IMR-90 (cell line): Measurements from ENCODE around the gene GPR62. TPM values are rescaled to one million over a fixed set of nuclear protein-coding genes. Genes with fewer than 3 reads are reported as not detected.

Experiments
- ATAC-seq: fragments of 200-7000 bp; cut with Tn5 transposase; 2 replicates; pipeline ENCODE4 v1.9.1; 2020; ENCODE audit warnings: low read depth, mild to moderate bottlenecking, moderate library complexity
- BruUV-seq: library from RNA; stranded (reverse); fragments of 400-500 nt; replicated peaks from 2 replicates; lab custom pipeline; 2021; lab: Mats Ljungman, UMichigan
- CTCF ChIA-PET: fragments of 300-600 bp; formaldehyde crosslinking; extraction: SDS; loops from one replicate; lab custom pipeline; 2021; ENCODE audit warnings: antibody characterized with exemption; lab: Yijun Ruan, JAX
- POLR2A ChIA-PET: fragments of 300-600 bp; sonication (Branson Sonifier 250); formaldehyde crosslinking; loops from one replicate; lab custom pipeline; 2022; ENCODE audit warnings: antibody characterized with exemption; ENCODE audit not compliant: unreplicated experiment; lab: Charles Lee
- DNase-seq: peaks from one replicate; pipeline ENCODE4 v3.0.0; 2013
- H2AFZ ChIP-seq: replicated peaks from 2 replicates; pipeline ENCODE3; 2013; ENCODE audit warnings: low read length, mild to moderate bottlenecking; ENCODE audit not compliant: poor library complexity
- H2AK5ac ChIP-seq: 2 replicates; pipeline ENCODE4 v1.6.1; 2013; ENCODE audit warnings: low read depth, low read length, inconsistent platforms
- H2AK9ac ChIP-seq: replicated peaks from 2 replicates; pipeline ENCODE3; 2013; ENCODE audit warnings: mild to moderate bottlenecking, low read depth, low read length, moderate library complexity; ENCODE audit not compliant: poor library complexity
- H2BK120ac ChIP-seq: 2 replicates; pipeline ENCODE4 v1.6.1; 2013; ENCODE audit warnings: low read depth, low read length, inconsistent platforms
- H2BK15ac ChIP-seq: 3 replicates; pipeline ENCODE4 v1.6.1; 2013; ENCODE audit warnings: low read depth, low read length, inconsistent platforms
- H2BK20ac ChIP-seq: 2 replicates; pipeline ENCODE4 v1.6.1; 2013; ENCODE audit warnings: low read depth, mild to moderate bottlenecking, inconsistent platforms, low read length, moderate library complexity
- H2BK5ac ChIP-seq: 2 replicates; pipeline ENCODE4 v1.6.1; 2013; ENCODE audit warnings: mild to moderate bottlenecking, low read depth, low read length, inconsistent platforms; ENCODE audit not compliant: poor library complexity, severe bottlenecking
- H3K14ac ChIP-seq: replicated peaks from 2 replicates; pipeline ENCODE4 v1.6.1; 2013; ENCODE audit warnings: low read depth, low read length, inconsistent platforms
- H3K18ac ChIP-seq: 2 replicates; pipeline ENCODE4 v1.6.1; 2013; ENCODE audit warnings: low read depth, low read length, control low read depth
- H3K23ac ChIP-seq: 2 replicates; pipeline ENCODE4 v1.6.1; 2013; ENCODE audit warnings: low read depth, low read length, inconsistent platforms
- H3K27ac ChIP-seq: 2 replicates; pipeline ENCODE4 v1.5.1; 2013; ENCODE audit warnings: mild to moderate bottlenecking, control low read depth, low read length; ENCODE audit not compliant: insufficient read depth
- H3K27me3 ChIP-seq: 2 replicates; pipeline ENCODE4 v1.6.1; 2013; ENCODE audit warnings: low read length; ENCODE audit not compliant: control insufficient read depth, insufficient read depth
- H3K36me3 ChIP-seq: 2 replicates; pipeline ENCODE4 v1.6.1; 2013; ENCODE audit warnings: low read length, mixed read lengths; ENCODE audit not compliant: control insufficient read depth, insufficient read depth
- H3K4ac ChIP-seq: 2 replicates; pipeline ENCODE4 v1.6.1; 2013; ENCODE audit warnings: low read depth, low read length, inconsistent platforms
- H3K4me1 ChIP-seq: 2 replicates; pipeline ENCODE4 v1.6.1; 2013; ENCODE audit warnings: low read length, mixed read lengths; ENCODE audit not compliant: control insufficient read depth, insufficient read depth
- H3K4me2 ChIP-seq: 2 replicates; pipeline ENCODE4 v1.6.1; 2013; ENCODE audit warnings: low read depth, mild to moderate bottlenecking, control low read depth, low read length, moderate library complexity
- H3K4me3 ChIP-seq: 2 replicates; pipeline ENCODE4 v1.5.1; 2013; ENCODE audit warnings: low read depth, mild to moderate bottlenecking, control low read depth, low read length, moderate library complexity; ENCODE audit not compliant: insufficient read depth
- H3K56ac ChIP-seq: 2 replicates; pipeline ENCODE4 v1.6.1; 2013; ENCODE audit warnings: low read length, inconsistent platforms; ENCODE audit not compliant: insufficient read depth; ENCODE audit errors: extremely low read depth
- H3K79me1 ChIP-seq, 2 experiments: 2 replicates each; pipeline ENCODE4 v1.6.1; 2013; ENCODE audit warnings: low read length in 2 of 2, inconsistent platforms in 1 of 2, low read depth in 1 of 2
- H3K9ac ChIP-seq: 2 replicates; pipeline ENCODE4 v1.6.1; 2013; ENCODE audit warnings: low read depth, low read length, control low read depth
- H3K9me1 ChIP-seq: 2 replicates; pipeline ENCODE4 v1.6.1; 2013; ENCODE audit warnings: low read length, inconsistent platforms; ENCODE audit not compliant: insufficient read depth
- H3K9me3 ChIP-seq: 2 replicates; pipeline ENCODE4 v1.6.1; 2013; ENCODE audit warnings: low read length; ENCODE audit not compliant: control insufficient read depth, insufficient read depth
- H4K20me1 ChIP-seq: 2 replicates; pipeline ENCODE4 v1.6.1; 2013; ENCODE audit warnings: low read length, inconsistent platforms; ENCODE audit not compliant: insufficient read depth
- H4K5ac ChIP-seq: 2 replicates; pipeline ENCODE4 v1.6.1; 2013; ENCODE audit warnings: mild to moderate bottlenecking, low read depth, low read length, control low read depth
- H4K8ac ChIP-seq, 2 experiments: 2 replicates each; pipeline ENCODE4 v1.6.1; 2013; ENCODE audit warnings: low read depth in 2 of 2, low read length in 2 of 2, control low read depth in 1 of 2, inconsistent platforms in 1 of 2
- H4K91ac ChIP-seq: 2 replicates; pipeline ENCODE4 v1.6.1; 2013; ENCODE audit warnings: low read depth, low read length, inconsistent platforms; ENCODE audit not compliant: insufficient read depth
- BHLHE40 ChIP-seq: fragments of 150-350 bp; IDR thresholded peaks from 2 replicates; pipeline ENCODE4 v1.6.1; 2016; ENCODE audit warnings: mild to moderate bottlenecking, low read depth, low read length
- CEBPB ChIP-seq: IDR thresholded peaks from 2 replicates; pipeline ENCODE4 v1.6.1; 2012; ENCODE audit warnings: low read depth, low read length, improper control_type of control experiment
- CHD1 ChIP-seq: IDR thresholded peaks from 2 replicates; pipeline ENCODE4 v1.6.1; 2012; ENCODE audit warnings: low read depth, low read length, improper control_type of control experiment
- CTCF ChIP-seq: conservative IDR thresholded peaks from 2 replicates; pipeline ENCODE4 v1.5.1; 2012; ENCODE audit warnings: mild to moderate bottlenecking, low read depth, low read length, improper control_type of control experiment
- ELK1 ChIP-seq: fragments of 150-350 bp; IDR thresholded peaks from 2 replicates; pipeline ENCODE4 v1.6.1; 2016; ENCODE audit warnings: low read depth, mild to moderate bottlenecking, low read length, moderate library complexity, borderline replicate concordance
- FOS ChIP-seq: fragments of 150-350 bp; IDR thresholded peaks from 2 replicates; pipeline ENCODE4 v1.6.1; 2016; ENCODE audit warnings: low read depth, low read length
- MAFK ChIP-seq: IDR thresholded peaks from 2 replicates; pipeline ENCODE4 v1.6.1; 2012; ENCODE audit warnings: low read depth, low read length, improper control_type of control experiment
- MAZ ChIP-seq: IDR thresholded peaks from 2 replicates; pipeline ENCODE4 v1.6.1; 2012; ENCODE audit warnings: low read depth, mild to moderate bottlenecking, low read length, improper control_type of control experiment, moderate library complexity, borderline replicate concordance
- MXI1 ChIP-seq: IDR thresholded peaks from 2 replicates; pipeline ENCODE4 v1.6.1; 2012; ENCODE audit warnings: low read depth, mild to moderate bottlenecking, low read length, moderate library complexity, borderline replicate concordance
- NFE2L2 ChIP-seq: fragments of 150-350 bp; IDR thresholded peaks from 2 replicates; pipeline ENCODE4 v1.6.1; 2016; ENCODE audit warnings: low read depth, mild to moderate bottlenecking, low read length
- POLR2A ChIP-seq: IDR thresholded peaks from 2 replicates; pipeline ENCODE4 v1.6.1; 2012; ENCODE audit warnings: mild to moderate bottlenecking, low read depth, low read length
- RAD21 ChIP-seq: IDR thresholded peaks from 2 replicates; pipeline ENCODE4 v1.6.1; 2012; ENCODE audit warnings: low read length, improper control_type of control experiment
- RCOR1 ChIP-seq: IDR thresholded peaks from 2 replicates; pipeline ENCODE4 v1.6.1; 2012; ENCODE audit warnings: mild to moderate bottlenecking, low read length, improper control_type of control experiment; ENCODE audit not compliant: insufficient replicate concordance
- RFX5 ChIP-seq: IDR thresholded peaks from 2 replicates; pipeline ENCODE4 v1.8.0; 2012; ENCODE audit warnings: low read depth, mild to moderate bottlenecking, low read length, moderate library complexity
- SMC3 ChIP-seq: fragments of 150-350 bp; IDR thresholded peaks from 2 replicates; pipeline ENCODE4 v1.6.1; 2016; ENCODE audit warnings: low read depth, mild to moderate bottlenecking, antibody characterized with exemption, low read length, moderate library complexity
- USF2 ChIP-seq: fragments of 150-350 bp; IDR thresholded peaks from 2 replicates; pipeline ENCODE4 v1.6.1; 2017; ENCODE audit warnings: mild to moderate bottlenecking, antibody characterized with exemption, low read length, low read depth
- WGBS, 2 experiments: methylation state at CpG; one replicate each; pipeline versions ENCODE4 v1.1.5 to v1.1.7; 2013; ENCODE audit warnings: missing lambda C conversion rate in 2 of 2; ENCODE audit not compliant: insufficient read length in 1 of 2; ENCODE audit errors: extremely low coverage in 2 of 2; 5-methylcytosine and 5-hydroxymethylcytosine counted together
- dilution Hi-C: fragments of 300-500 bp; cut with HindIII; formaldehyde crosslinking; loops from one replicate; pipeline ENCODE4 v1.14.3; 2018; ENCODE audit warnings: low sequenced_read_pairs; ENCODE audit not compliant: unreplicated experiment
- in situ Hi-C: fragments of 300-500 bp; cut with MboI; formaldehyde crosslinking; loops from 3 replicates; pipeline ENCODE4 v1.14.3; 2019; ENCODE audit warnings: low sequenced_read_pairs, inconsistent platforms, mixed read lengths
- intact Hi-C: fragments of 100-400 bp; cut with micrococcal nuclease; formaldehyde crosslinking; loops from 2 replicates; pipeline ENCODE4 v1.10.0; 2022
- polyA plus RNA-seq, 3 experiments: library from polyadenylated mRNA; depleted of rRNA; stranded (reverse); fragments of >200 nt; gene quantifications; 2 replicates each; pipeline ENCODE4 v1.2.3, GENCODE V29; 2012; ENCODE audit warnings: low replicate concordance in 1 of 3
- total RNA-seq: library from RNA; depleted of rRNA; stranded (reverse); fragments of >200 nt; gene quantifications from 2 replicates; pipeline ENCODE4 v1.2.3, GENCODE V29; 2012

GPR62 gene
- total and polyA plus RNA-seq, 2 of the 4 experiments (the other 2 are of a cell fraction): under 0.01 TPM; not detected in 1

- ChIA-PET POLR2A (no interaction called here), CTCF (no interaction called here)
- TF ChIP-seq FOS: no peak
- no peak for TF ChIP-seq USF2
- TF ChIP-seq RCOR1: no peak
- no peak for TF ChIP-seq MAFK
- no peak for TF ChIP-seq RFX5
- no peak for TF ChIP-seq BHLHE40
- no peak for TF ChIP-seq ELK1
- no peak for TF ChIP-seq MAZ
- no peak for TF ChIP-seq MXI1
- TF ChIP-seq CHD1: no peak
- TF ChIP-seq POLR2A: no peak
- no peak for TF ChIP-seq CTCF
- TF ChIP-seq CEBPB: no peak
- no peak for TF ChIP-seq SMC3
- no peak for TF ChIP-seq RAD21
- no peak for TF ChIP-seq NFE2L2
- dilution Hi-C loops (no loop called here), intact Hi-C loops (no loop called here), in situ Hi-C loops (loop anchor here (25.0 kb wide), 1 partner anchor 552 kb away; the partner anchor contains the start of genes MANF and RBM15B)
- 81% methylated on average over 2 of the region's 9 CpGs; no CpG with 5 or more reads in 1 of the 2 experiments for WGBS, 2 experiments
- H3K79me1 ChIP-seq: peaks cover 21 to 41% of the 10 kb centered on the region in 2 experiments; a peak in 3 of 4 replicates
- H2BK20ac ChIP-seq: no peak overlapping the region
- no peak overlapping the region for H3K18ac ChIP-seq
- H3K4me2 ChIP-seq: no peak overlapping the region
- peaks cover 12% of the 10 kb centered on the region for H3K9me1 ChIP-seq
- H4K91ac ChIP-seq: no peak overlapping the region
- no peak overlapping the region for H3K23ac ChIP-seq
- no peak overlapping the region for H2BK15ac ChIP-seq
- H2AK5ac ChIP-seq: no peak overlapping the region
- H3K9ac ChIP-seq: no peak overlapping the region
- H2BK120ac ChIP-seq: no peak overlapping the region
- no peak for ATAC-seq
- peak overlapping the region; percentile 57 for H2AK9ac ChIP-seq
- no peak overlapping the region for H3K14ac ChIP-seq
- H3K36me3 ChIP-seq: peaks cover 41% of the 10 kb centered on the region
- no peak overlapping the region for H3K4me3 ChIP-seq
- no peak overlapping the region for H4K5ac ChIP-seq
- no peak for DNase-seq
- H3K4me1 ChIP-seq: peaks cover 13% of the 10 kb centered on the region
- H3K9me3 ChIP-seq: no peaks in the 10 kb centered on the region
- no peak overlapping the region for H2AFZ ChIP-seq
- no peaks in the 10 kb centered on the region for H3K27me3 ChIP-seq
- no peak overlapping the region for H2BK5ac ChIP-seq
- no peak overlapping the region for H3K27ac ChIP-seq
- no peak overlapping the region for H4K8ac ChIP-seq
- H3K4ac ChIP-seq: no peak overlapping the region
- peaks cover 9% of the 10 kb centered on the region for H4K20me1 ChIP-seq
- H3K56ac ChIP-seq: no peak overlapping the region
- no TSS peak for BruUV-seq
Measured at GRCh38 chr3:51938780-51939425, 16.3 kb upstream of the GPR62 start.
